Stimulated activated naive CD8-positive, alpha-beta T cell treated with anti-CD3 and anti-CD28 coated beads, Interleukin-15, Interleukin-2, amounts not matched to agents 100 ng/mL and 50 ng/mL, for 24 hours (primary cell): ENCODE data around the gene NHSL2.
"Not testable (repeated sequence)": the region's sequence is repeated elsewhere in the genome, so short reads cannot be mapped to it uniquely, and the experiment has no call there.

ENCODE experiments used
- H3K27ac Mint-ChIP-seq: one replicate; pipeline ENCODE4 v1.8.0; 2021; ENCODE audit warnings: mild to moderate bottlenecking, mixed read lengths
- H3K27me3 Mint-ChIP-seq: one replicate; pipeline ENCODE4 v1.8.0; 2021; ENCODE audit warnings: mixed read lengths
- H3K36me3 Mint-ChIP-seq: one replicate; pipeline ENCODE4 v1.8.0; 2021; ENCODE audit warnings: low read depth, mixed read lengths
- H3K4me1 Mint-ChIP-seq: one replicate; pipeline ENCODE4 v1.8.0; 2021; ENCODE audit warnings: low read depth, mixed read lengths
- H3K4me3 Mint-ChIP-seq: one replicate; pipeline ENCODE4 v1.8.0; 2021; ENCODE audit warnings: mild to moderate bottlenecking, mixed read lengths
- H3K9me3 Mint-ChIP-seq: one replicate; pipeline ENCODE4 v1.8.0; 2021; ENCODE audit warnings: mixed read lengths

NHSL2 gene

DNA sequence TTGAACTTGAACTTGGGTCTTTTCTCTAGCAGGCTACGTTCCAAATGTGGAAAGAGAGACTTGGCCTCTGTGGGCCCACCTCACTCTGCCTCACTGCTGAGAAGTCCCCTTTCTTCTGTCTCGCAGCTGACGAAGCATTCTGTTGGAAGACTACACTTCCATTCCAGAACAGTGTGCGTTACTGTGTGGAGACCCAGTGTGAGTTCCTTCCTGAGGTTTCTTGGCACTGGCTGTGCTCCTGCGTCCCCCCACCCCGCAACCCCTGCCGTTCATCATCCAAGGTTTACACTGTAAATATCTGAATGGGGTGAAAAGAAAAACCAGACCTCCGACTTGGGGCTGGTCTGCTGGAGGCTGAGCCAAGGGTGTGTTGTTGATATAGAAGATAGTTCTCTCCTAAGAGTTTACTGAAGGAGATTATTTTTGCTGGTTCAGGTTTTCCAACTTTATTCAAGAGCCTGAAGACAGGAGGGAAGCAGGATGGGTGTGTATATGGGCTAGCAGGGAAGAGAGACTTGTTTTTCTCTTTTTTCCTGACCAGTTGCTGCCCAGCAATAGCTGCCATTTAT lies 34.7 kb downstream of the NHSL2 start:
- no peaks in the 10 kb centered on the region for H3K36me3 Mint-ChIP-seq
- peaks cover 3% of the 10 kb centered on the region for H3K27me3 Mint-ChIP-seq
- H3K4me3 Mint-ChIP-seq = no peak overlapping the region
- H3K4me1 Mint-ChIP-seq = no peaks in the 10 kb centered on the region
- H3K27ac Mint-ChIP-seq = no peak overlapping the region
- no peaks in the 10 kb centered on the region for H3K9me3 Mint-ChIP-seq

DNA sequence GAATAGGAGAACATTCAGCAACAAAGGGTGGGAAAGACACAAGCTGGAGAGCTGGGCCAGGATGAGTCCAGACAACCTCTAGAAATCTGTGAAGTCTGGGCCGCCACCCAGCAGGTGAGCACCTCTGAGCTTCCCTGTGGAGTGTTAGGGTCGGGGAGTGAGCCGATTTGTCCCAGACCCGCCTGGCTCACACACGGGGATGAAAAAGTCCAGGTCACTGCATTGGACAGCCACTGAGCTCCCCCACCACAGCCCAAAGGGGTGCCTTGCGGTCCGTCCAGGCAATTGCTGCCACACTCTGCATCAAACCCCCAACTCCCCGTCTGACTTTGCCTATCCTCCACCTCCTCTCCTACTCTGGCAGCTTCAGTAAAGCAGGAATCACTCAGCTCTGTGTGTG lies 38.7 kb downstream of the NHSL2 start:
- H3K4me3 Mint-ChIP-seq = no peak overlapping the region
- no peaks in the 10 kb centered on the region for H3K4me1 Mint-ChIP-seq
- peaks cover 3% of the 10 kb centered on the region for H3K27me3 Mint-ChIP-seq
- no peaks in the 10 kb centered on the region for H3K36me3 Mint-ChIP-seq
- H3K27ac Mint-ChIP-seq = no peak overlapping the region
- H3K9me3 Mint-ChIP-seq = no peaks in the 10 kb centered on the region

DNA sequence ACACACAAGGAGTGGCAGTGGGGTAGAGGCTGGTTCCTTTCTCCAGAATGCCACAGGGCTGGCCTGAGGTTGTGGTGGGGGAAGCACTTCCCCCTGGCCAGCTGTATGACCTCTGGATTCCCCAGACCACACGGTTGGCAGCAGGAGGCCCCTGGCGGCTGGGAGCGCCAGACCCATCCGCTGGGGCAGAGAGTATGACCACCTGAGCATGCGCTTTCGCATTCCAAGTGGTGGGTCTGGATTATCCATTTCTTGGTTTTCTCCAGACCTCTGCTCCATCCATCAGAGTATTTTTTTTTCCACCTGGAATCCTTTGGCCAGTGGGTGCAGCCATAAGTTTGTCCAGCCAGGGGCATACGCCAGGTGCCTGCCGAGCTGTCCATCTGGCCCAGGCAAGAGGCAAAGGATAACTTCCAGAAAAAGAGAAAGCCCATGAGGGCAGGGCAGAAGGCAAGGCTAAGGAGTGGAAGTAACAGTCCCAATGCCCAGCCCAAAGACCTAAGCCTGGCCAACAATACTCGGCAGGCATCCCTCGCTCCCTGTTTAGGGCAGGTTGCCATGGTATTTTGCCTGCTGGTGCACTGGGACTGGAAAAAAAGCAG lies 39.3 kb downstream of the NHSL2 start:
- H3K27ac Mint-ChIP-seq = no peak overlapping the region
- H3K36me3 Mint-ChIP-seq = no peaks in the 10 kb centered on the region
- H3K9me3 Mint-ChIP-seq = no peaks in the 10 kb centered on the region
- peaks cover 3% of the 10 kb centered on the region for H3K27me3 Mint-ChIP-seq
- no peak overlapping the region for H3K4me3 Mint-ChIP-seq
- H3K4me1 Mint-ChIP-seq = no peaks in the 10 kb centered on the region

DNA sequence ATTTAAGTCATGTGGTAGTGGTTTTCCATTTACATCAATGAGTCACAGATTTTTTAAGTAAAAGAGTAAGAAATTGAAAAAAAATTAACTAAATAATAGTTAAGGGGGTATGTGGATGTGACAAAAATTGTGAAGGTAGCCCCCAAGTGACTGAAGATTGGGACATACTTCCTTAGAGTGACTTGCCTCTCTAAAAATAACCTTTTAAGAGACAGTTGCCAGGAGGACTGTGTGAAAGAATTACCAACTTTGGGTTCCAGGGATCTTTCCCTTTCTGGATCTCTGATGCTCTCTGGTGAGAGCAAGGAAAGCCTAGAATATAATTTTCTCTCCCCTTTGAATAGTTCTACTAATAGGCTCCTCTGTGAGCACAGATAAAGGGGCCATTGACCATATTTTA lies 42.7 kb downstream of the NHSL2 start:
- H3K27me3 Mint-ChIP-seq = no peaks in the 10 kb centered on the region
- no peaks in the 10 kb centered on the region for H3K4me1 Mint-ChIP-seq
- no peaks in the 10 kb centered on the region for H3K9me3 Mint-ChIP-seq
- no peak overlapping the region for H3K27ac Mint-ChIP-seq
- no peaks in the 10 kb centered on the region for H3K36me3 Mint-ChIP-seq
- H3K4me3 Mint-ChIP-seq = no peak overlapping the region

DNA sequence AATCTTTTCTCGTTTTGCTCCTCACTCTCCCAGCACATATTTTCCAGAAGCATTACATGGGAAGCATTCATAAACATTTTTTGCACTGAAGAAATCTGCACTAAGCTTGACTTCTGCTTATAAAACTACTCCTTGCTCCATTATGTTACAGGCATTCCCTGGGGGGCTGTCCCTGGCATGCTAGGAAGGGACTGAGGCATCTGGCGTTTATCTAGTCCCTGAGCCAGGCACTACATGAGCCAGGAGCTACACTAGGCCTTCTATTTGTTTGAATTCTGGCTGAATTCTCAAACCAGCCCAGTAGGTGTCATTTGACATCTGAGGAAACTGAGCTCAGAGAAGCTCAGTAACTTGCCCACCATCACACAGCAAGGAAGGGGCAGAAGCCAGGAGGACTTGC lies 43.3 kb downstream of the NHSL2 start:
- Mint-ChIP-seq H3K27me3 (no peaks in the 10 kb centered on the region), H3K4me1 (no peaks in the 10 kb centered on the region), H3K36me3 (no peaks in the 10 kb centered on the region), H3K27ac (no peak overlapping the region), H3K4me3 (no peak overlapping the region), H3K9me3 (no peaks in the 10 kb centered on the region)

DNA sequence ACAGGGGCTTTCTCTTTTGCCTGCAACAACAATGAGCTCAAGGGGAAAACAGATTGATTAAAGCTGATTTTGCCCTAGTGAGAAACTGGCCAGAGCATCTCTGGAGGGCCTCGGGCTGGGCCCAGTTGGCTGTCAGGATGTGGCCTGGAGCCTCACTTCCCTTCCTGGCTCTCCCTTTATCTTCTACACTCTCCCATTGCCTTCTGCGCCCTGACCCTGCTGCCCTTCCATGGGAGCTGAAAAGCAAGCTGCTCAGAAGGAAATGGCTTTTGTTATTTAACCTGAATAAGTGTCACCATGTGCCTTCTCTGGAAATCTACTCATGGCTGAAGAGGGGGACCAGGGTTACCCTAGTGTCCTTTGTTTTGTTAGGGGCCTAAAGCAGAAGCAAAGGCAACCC lies 43.8 kb downstream of the NHSL2 start:
- Mint-ChIP-seq H3K36me3 (no peaks in the 10 kb centered on the region), H3K27ac (no peak overlapping the region)

DNA sequence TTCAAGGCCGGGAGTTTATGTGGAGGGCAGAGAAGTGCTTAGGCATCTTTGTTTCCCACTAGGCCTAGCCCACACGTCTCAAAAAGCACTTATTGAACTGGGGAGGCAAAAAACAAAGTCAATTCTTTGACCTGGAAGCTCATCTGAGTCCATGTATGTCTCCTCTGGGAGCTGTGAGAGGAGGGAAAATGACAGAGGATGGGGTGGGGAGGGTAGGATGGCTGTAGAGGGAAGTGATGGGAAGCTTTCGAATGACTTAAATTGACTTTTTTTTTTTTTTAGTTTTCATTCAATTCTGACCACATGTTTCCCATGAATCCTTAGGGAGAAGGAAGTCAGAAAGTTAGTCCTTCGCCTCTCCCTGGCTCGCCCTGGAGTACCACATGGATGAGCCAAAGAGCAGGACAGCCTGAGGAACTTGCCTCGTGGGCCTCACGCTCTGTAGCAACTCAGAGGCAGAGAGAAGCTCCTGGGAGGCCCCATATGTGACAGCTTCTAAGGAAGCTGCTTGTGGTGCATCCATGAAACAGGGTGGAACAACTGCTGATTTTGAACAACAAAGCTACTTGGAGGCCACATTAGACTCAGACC lies 45.0 kb downstream of the NHSL2 start:
- Mint-ChIP-seq H3K9me3 (no peaks in the 10 kb centered on the region), H3K27ac (no peak overlapping the region), H3K4me3 (no peak overlapping the region), H3K4me1 (no peaks in the 10 kb centered on the region), H3K27me3 (no peaks in the 10 kb centered on the region), H3K36me3 (no peaks in the 10 kb centered on the region)

More for the DNA sequence above, 43.8 kb downstream of the NHSL2 start:
- Mint-ChIP-seq H3K27me3 (no peaks in the 10 kb centered on the region), H3K4me1 (no peaks in the 10 kb centered on the region), H3K9me3 (no peaks in the 10 kb centered on the region), H3K4me3 (no peak overlapping the region)

DNA sequence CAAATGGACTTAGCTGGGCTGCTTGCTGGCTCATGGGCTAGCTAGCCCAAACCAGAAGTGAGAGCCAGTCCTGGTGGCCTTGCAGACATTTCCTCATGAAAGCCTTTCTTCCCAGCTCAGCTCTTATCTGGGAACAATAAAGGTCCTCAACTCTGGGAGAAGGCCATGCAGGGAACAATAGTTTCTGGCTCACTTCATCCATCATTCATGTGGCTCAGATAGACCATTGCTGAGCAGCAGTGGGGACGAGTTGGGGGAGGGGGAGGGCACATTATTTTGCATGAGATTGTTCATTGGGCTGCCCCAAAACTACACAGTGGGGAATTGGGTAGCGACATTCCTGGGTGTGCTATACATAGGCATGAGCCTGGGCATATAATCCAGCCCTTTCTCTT lies 47.6 kb downstream of the NHSL2 start:
- no peak overlapping the region for H3K27ac Mint-ChIP-seq
- no peaks in the 10 kb centered on the region for H3K9me3 Mint-ChIP-seq
- no peaks in the 10 kb centered on the region for H3K4me1 Mint-ChIP-seq
- peaks cover 4% of the 10 kb centered on the region for H3K27me3 Mint-ChIP-seq
- H3K36me3 Mint-ChIP-seq = no peaks in the 10 kb centered on the region
- H3K4me3 Mint-ChIP-seq = no peak overlapping the region

DNA sequence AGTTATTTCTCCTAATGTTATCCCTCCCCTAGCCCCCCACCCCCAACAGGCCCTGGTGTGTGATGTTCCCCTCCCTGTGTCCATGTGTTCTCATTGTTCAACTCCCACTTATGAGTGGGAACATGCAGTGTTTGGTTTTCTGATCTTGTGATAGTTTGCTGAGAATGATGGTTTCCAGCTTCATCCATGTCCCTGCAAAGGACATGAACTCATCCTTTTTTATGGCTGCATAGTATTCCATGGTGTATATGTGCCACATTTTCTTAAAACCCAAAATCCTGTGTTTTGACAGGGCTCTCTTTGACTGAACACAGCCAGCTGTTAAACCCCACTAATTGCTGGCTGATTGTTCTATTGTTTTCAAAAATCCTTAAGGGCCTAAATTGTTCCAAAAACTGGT lies 53.5 kb downstream of the NHSL2 start:
- H3K36me3 Mint-ChIP-seq = not testable (repeated sequence)

DNA sequence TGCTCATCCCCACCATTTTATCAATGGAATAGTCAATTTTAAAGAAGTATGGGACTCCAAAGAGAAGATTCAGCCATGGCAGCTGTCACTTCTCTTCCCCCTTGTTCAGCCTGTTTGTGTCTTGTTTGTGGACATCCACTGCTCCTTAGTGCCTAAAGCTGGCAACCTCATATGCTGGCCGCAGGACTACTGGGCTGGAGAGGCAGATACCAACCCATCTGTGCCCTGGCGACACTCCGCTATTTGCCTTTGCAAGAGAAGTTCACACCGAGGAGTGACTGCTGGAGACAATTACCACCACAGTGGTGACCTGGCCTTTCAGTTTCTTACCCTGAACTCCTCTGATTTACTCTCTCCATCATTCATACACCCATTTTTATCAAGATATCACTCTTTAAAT lies 64.3 kb downstream of the NHSL2 start:
- no peaks in the 10 kb centered on the region for H3K4me1 Mint-ChIP-seq
- no peak overlapping the region for H3K27ac Mint-ChIP-seq
- no peaks in the 10 kb centered on the region for H3K36me3 Mint-ChIP-seq
- no peak overlapping the region for H3K4me3 Mint-ChIP-seq
- H3K9me3 Mint-ChIP-seq = no peaks in the 10 kb centered on the region
- H3K27me3 Mint-ChIP-seq = no peaks in the 10 kb centered on the region

More for the DNA sequence above, 53.5 kb downstream of the NHSL2 start:
- H3K4me1 Mint-ChIP-seq, H3K4me3 Mint-ChIP-seq, H3K9me3 Mint-ChIP-seq, H3K27ac Mint-ChIP-seq: not testable (repeated sequence)
- peaks cover 15% of the 10 kb centered on the region for H3K27me3 Mint-ChIP-seq

DNA sequence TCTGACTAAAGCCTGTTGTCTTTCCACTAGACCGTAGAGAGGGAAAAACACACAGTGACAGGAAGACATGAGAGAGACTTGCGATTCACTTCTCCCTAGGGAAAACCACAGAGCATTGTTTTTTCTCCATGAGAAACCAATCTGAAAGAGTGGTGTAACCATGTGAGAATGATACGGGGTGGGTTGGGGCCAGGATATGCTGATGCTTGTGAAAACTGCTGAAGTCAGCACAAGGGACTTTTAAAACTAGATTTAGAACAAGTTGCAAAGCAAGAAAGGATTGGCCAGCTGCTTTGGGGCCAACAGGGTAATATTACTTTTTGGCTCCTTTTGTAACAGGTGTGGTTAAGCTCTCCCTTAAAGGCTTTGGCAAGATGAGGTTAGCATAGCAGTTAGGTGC lies 66.1 kb downstream of the NHSL2 start:
- H3K9me3 Mint-ChIP-seq = no peaks in the 10 kb centered on the region
- H3K4me3 Mint-ChIP-seq = no peak overlapping the region
- no peaks in the 10 kb centered on the region for H3K4me1 Mint-ChIP-seq
- peaks cover 6% of the 10 kb centered on the region for H3K27me3 Mint-ChIP-seq
- H3K27ac Mint-ChIP-seq = no peak overlapping the region
- H3K36me3 Mint-ChIP-seq = no peaks in the 10 kb centered on the region

DNA sequence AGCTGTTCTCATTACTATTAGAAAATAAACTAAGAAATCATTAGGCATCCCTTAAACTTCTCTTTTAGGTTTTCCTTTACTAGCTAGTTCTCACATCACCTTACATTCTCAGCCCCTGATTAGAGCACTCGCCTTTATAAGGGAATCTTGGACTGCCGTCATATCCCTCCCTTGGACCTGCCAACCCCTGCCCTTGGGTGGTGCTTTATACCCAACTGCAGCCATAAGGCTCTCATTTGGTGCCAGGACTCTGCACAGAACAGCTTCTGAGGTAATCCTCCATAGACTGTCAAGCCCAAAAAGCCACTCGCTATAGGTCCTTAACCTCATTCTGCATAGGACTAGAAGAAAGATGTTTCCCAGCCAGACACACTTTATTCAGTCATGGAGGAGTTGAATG lies 67.5 kb downstream of the NHSL2 start:
- Mint-ChIP-seq H3K4me1 (no peaks in the 10 kb centered on the region), H3K4me3 (no peak overlapping the region), H3K9me3 (no peaks in the 10 kb centered on the region), H3K36me3 (no peaks in the 10 kb centered on the region), H3K27me3 (peaks cover 11% of the 10 kb centered on the region), H3K27ac (no peak overlapping the region)

DNA sequence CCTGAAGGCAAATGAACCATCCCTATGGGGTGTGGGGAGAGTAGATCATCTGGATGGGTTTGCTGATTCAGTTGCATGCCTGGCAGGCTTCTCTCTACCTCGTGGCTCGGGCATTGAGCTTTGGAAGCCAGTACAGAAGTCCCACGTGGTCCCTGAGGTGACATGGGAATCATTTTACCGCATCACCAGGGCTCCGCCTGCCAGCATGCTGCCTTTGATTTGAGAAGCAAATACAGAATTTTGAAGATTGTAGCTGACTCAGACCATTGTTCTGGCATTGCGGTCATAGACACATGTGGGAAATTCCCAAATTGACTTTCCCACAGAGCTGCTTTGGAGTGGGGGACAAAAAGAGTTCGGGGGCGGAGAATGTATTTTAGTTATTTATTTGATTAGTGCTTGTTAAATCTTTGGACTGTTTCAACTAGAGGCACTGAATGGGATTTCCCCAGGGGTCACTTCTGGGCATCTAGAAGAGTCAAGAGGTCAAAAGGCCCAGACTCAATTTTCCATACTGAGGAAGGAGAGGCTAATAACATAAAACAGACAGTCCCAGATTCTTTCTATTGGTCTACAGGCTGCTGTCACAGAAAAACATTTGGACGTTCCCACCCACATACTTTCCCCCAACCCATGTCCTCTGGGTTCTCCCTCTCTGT lies 79.3 kb downstream of the NHSL2 start:
- no peak overlapping the region for H3K4me3 Mint-ChIP-seq
- H3K27ac Mint-ChIP-seq = no peak overlapping the region
- peaks cover 3% of the 10 kb centered on the region for H3K27me3 Mint-ChIP-seq
- H3K36me3 Mint-ChIP-seq = no peaks in the 10 kb centered on the region
- H3K4me1 Mint-ChIP-seq = peaks cover 13% of the 10 kb centered on the region
- H3K9me3 Mint-ChIP-seq = no peaks in the 10 kb centered on the region

DNA sequence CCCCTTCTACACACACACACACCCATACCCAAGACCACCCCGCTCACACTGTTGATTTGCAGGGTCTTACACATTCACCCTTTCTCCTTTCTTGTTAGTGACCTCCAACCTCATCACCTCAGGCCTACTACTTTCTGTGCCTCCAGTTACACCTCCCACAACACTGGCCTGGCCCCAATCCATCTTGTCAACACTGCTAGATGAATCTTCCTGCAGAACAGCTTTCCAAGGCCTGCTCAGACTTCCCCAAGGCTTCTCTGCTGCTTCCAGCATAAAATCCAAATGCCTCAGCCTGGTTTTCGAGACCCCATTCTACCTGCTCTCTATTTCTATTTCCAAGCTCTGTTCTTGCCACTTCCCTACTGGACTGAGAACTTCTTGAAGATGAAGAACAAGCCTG lies 79.9 kb downstream of the NHSL2 start:
- Mint-ChIP-seq H3K4me3 (no peak overlapping the region), H3K27ac (no peak overlapping the region), H3K36me3 (no peaks in the 10 kb centered on the region), H3K9me3 (no peaks in the 10 kb centered on the region), H3K4me1 (peaks cover 13% of the 10 kb centered on the region), H3K27me3 (peaks cover 3% of the 10 kb centered on the region)

DNA sequence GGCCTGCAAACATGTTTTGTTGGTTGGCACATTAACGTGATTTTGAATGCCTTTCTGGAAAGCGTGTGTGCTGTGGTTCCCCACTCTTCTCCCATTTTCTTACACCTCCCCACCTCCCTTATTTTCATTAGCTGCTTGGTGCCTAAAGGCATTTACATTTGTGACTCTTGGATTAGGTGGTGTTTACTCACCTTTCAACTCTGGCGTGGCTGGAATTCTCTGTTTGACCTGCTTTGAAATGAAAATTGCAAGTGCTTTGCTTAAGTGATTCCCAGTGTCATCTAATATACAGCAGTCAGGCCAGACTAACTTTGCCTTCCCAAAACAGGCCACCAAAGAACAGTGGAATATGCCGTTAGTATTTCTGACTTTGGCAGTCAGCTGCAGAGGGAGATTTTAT lies 80.5 kb downstream of the NHSL2 start:
- H3K27me3 Mint-ChIP-seq = peaks cover 3% of the 10 kb centered on the region
- H3K36me3 Mint-ChIP-seq = no peaks in the 10 kb centered on the region
- no peak overlapping the region for H3K27ac Mint-ChIP-seq
- H3K9me3 Mint-ChIP-seq = no peaks in the 10 kb centered on the region
- no peak overlapping the region for H3K4me3 Mint-ChIP-seq
- H3K4me1 Mint-ChIP-seq = peaks cover 13% of the 10 kb centered on the region
